Panc1 (cell line): Measurements from ENCODE around the gene CTDSP2.

Source experiments
- POLR2AphosphoS5 ChIP-seq: IDR thresholded peaks from 2 replicates; pipeline ENCODE4 v1.6.1; 2012; ENCODE audit warnings: mild to moderate bottlenecking, low read depth, low read length, moderate library complexity
- TF ChIP-seq, protein P1 (sequence below): fragments of 450-650 bp; IDR thresholded peaks from 2 replicates; pipeline ENCODE4 v1.5.1; 2017; ENCODE audit warnings: mild to moderate bottlenecking

- TF ChIP-seq, protein P1, sequence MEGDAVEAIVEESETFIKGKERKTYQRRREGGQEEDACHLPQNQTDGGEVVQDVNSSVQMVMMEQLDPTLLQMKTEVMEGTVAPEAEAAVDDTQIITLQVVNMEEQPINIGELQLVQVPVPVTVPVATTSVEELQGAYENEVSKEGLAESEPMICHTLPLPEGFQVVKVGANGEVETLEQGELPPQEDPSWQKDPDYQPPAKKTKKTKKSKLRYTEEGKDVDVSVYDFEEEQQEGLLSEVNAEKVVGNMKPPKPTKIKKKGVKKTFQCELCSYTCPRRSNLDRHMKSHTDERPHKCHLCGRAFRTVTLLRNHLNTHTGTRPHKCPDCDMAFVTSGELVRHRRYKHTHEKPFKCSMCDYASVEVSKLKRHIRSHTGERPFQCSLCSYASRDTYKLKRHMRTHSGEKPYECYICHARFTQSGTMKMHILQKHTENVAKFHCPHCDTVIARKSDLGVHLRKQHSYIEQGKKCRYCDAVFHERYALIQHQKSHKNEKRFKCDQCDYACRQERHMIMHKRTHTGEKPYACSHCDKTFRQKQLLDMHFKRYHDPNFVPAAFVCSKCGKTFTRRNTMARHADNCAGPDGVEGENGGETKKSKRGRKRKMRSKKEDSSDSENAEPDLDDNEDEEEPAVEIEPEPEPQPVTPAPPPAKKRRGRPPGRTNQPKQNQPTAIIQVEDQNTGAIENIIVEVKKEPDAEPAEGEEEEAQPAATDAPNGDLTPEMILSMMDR, result no peak
- no peak for TF ChIP-seq POLR2AphosphoS5
Observed at GRCh38 chr12:57837864-57838562, 8.5 kb downstream of the CTDSP2 start.
